ENCODE measurements around the gene CRBN. TPM values are rescaled to one million over a fixed set of nuclear protein-coding genes. Genes with fewer than 3 reads are reported as not detected.

CRBN gene
- total and polyA plus RNA-seq, 2 of the 13 experiments (the other 11 are each of a cell fraction or from before 2014, with no cell fraction given) = 30.8 to 36.1 TPM

DNA sequence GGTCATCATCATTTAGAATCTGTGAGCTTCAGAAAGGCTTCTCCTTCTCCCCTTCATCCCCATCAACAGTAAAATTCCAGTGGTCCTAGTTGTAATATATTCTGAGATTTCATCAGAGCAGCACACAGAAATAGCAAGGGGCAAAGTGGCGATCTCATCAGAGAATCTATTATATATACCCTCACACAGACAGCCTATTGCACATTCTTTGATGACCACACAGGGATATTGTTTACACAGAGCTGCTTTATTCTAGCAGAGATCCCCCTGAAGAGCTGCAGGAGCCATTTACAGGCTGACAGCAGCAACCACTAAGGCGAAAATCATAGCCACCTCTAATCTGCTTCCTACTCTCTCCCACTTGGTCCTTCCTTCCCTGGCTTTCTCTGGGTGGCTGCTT lies 42.0 kb upstream of the CRBN start:
- Histone ChIP-seq H3K4me1 (ENCODE audit: insufficient read depth, low read length) (no peaks in the 10 kb centered on the region), H3K9me3 (ENCODE audit: low read length) (no peaks in the 10 kb centered on the region), H3K36me3 (replicated peaks in 1 of 2; ENCODE audit: control insufficient read depth in 1 of 2, insufficient read depth in 2 of 2, low read length in 2 of 2) (no peaks in the 10 kb centered on the region), H3K9ac (ENCODE audit: insufficient read depth, low read depth, low read length) (no peak overlapping the region), H3K4me3 (replicated peaks in 1 of 3; ENCODE audit: insufficient read depth in 1 of 3, low read depth in 2 of 3, low read length in 3 of 3) (no peak overlapping the region), H3K79me2 (ENCODE audit: insufficient read depth, low read length) (no peaks in the 10 kb centered on the region), H3K27me3 (ENCODE audit: control insufficient read depth in 1 of 2, insufficient read depth in 2 of 2, low read length in 2 of 2) (no peaks in the 10 kb centered on the region), H3K27ac (ENCODE audit: extremely low read length, insufficient read depth, low read length) (no peak overlapping the region), H4K20me1 (ENCODE audit: insufficient read depth, low read length) (no peaks in the 10 kb centered on the region), H2AFZ (ENCODE audit: low read length) (no peak overlapping the region), H3K4me2 (ENCODE audit: low read depth, low read length) (no peak overlapping the region)
- in situ Hi-C loops (cut with HindIII; ENCODE audit: extremely low pct_ligation_motif_present, low pct_unique_long_range_greater_than_20kb) (no loop called here), intact Hi-C loops (cut with micrococcal nuclease; ENCODE audit: unreplicated experiment) (no loop called here)
- no TSS peak for BruUV-seq (replicated peaks)
- FAIRE-seq = no peak
- TF ChIP-seq ZNF235 (CRISPR knock-in tag; IDR thresholded peaks at IDR 0.05; ENCODE audit: borderline replicate concordance) (no peak), EZH2 (conservative IDR thresholded peaks at IDR 0.05; ENCODE audit: low read depth, low read length) (no peak), SRF (IDR thresholded peaks at IDR 0.05; ENCODE audit: low read depth, low read length) (no peak), CBFB (CRISPR knock-in tag; IDR thresholded peaks at IDR 0.05) (no peak), MED13 (CRISPR knock-in tag; IDR thresholded peaks at IDR 0.05) (no peak), KLF12 (CRISPR knock-in tag; IDR thresholded peaks at IDR 0.05; ENCODE audit: borderline replicate concordance) (no peak), TARDBP (CRISPR knock-in tag; IDR thresholded peaks at IDR 0.05) (no peak), MYPOP (CRISPR knock-in tag; IDR thresholded peaks at IDR 0.05) (no peak), ELF3 (CRISPR knock-in tag; IDR thresholded peaks at IDR 0.05) (no peak), ZNF264 (CRISPR knock-in tag; IDR thresholded peaks at IDR 0.05) (no peak)
- TF ChIP-seq, protein P1, sequence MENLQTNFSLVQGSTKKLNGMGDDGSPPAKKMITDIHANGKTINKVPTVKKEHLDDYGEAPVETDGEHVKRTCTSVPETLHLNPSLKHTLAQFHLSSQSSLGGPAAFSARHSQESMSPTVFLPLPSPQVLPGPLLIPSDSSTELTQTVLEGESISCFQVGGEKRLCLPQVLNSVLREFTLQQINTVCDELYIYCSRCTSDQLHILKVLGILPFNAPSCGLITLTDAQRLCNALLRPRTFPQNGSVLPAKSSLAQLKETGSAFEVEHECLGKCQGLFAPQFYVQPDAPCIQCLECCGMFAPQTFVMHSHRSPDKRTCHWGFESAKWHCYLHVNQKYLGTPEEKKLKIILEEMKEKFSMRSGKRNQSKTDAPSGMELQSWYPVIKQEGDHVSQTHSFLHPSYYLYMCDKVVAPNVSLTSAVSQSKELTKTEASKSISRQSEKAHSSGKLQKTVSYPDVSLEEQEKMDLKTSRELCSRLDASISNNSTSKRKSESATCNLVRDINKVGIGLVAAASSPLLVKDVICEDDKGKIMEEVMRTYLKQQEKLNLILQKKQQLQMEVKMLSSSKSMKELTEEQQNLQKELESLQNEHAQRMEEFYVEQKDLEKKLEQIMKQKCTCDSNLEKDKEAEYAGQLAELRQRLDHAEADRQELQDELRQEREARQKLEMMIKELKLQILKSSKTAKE (CRISPR knock-in tag; IDR thresholded peaks at IDR 0.05; ENCODE audit: borderline replicate concordance) = no peak
- TF ChIP-seq, protein P2, sequence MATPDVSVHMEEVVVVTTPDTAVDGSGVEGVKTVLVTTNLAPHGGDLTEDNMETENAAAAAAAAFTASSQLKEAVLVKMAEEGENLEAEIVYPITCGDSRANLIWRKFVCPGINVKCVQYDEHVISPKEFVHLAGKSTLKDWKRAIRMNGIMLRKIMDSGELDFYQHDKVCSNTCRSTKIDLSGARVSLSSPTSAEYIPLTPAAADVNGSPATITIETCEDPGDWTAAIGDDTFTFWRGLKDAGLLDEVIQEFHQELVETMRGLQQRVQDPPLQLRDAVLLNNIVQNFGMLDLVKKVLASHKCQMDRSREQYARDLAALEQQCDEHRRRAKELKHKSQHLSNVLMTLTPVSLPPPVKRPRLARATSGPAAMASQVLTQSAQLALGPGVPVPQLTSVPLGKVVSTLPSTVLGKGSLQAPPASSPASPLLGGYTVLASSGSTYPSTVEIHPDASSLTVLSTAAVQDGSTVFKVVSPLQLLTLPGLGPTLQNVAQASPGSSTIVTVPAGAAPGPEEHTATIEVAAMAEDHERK (CRISPR knock-in tag; IDR thresholded peaks at IDR 0.05; ENCODE audit: low read depth) = no peak
- TF ChIP-seq, protein P3, sequence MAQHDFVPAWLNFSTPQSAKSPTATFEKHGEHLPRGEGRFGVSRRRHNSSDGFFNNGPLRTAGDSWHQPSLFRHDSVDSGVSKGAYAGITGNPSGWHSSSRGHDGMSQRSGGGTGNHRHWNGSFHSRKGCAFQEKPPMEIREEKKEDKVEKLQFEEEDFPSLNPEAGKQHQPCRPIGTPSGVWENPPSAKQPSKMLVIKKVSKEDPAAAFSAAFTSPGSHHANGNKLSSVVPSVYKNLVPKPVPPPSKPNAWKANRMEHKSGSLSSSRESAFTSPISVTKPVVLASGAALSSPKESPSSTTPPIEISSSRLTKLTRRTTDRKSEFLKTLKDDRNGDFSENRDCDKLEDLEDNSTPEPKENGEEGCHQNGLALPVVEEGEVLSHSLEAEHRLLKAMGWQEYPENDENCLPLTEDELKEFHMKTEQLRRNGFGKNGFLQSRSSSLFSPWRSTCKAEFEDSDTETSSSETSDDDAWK (CRISPR knock-in tag; IDR thresholded peaks at IDR 0.05) = no peak
- ChIA-PET CTCF (ENCODE audit: low intra/inter-chr PET ratio, low total read pairs) (no interaction called here), POLR2A (no interaction called here)
- no peak for ATAC-seq
- WGBS (ENCODE audit: low lambda C conversion rate) = 7% methylated on average over 2 of the region's 2 CpGs
- no peak for DNase-seq (ENCODE audit: low spot score)

Measured in HepG2 (cell line).